GM18520 (cell line): Measurements from ENCODE around the gene GOLIM4.

ENCODE experiments used
- ATAC-seq: cut with Tn5 transposase; IDR thresholded peaks from one replicate; pipeline ENCODE4 v1.9.1; 2021; ENCODE audit not compliant: unreplicated experiment

GOLIM4 gene

GRCh38 chr3:168097381-168097780 is 1.7 kb upstream of the GOLIM4 start:
- ATAC-seq, result no peak

- no peak for ATAC-seq
These were observed 507 bp upstream of the GOLIM4 start for GRCh38 chr3:168096210-168096652.

GRCh38 chr3:168094877-168095610 is 680 bp downstream of the GOLIM4 start:
- ATAC-seq, result peak; percentile 27

DNA sequence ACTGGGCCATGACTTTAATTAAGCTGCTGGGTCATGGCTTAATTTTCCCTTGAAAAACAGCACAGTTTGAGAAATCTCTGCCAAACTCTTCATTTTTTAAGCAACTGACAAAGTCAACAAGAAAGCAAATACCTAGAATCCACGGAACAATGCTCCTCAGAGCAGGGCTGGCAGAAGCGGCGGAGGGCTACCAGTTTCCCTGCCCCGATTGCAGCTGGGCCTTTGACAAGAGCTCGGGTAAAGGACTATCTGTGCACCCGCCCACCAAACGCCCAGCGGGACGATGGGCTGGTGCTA is 1.2 kb downstream of the GOLIM4 start:
- no peak for ATAC-seq

DNA sequence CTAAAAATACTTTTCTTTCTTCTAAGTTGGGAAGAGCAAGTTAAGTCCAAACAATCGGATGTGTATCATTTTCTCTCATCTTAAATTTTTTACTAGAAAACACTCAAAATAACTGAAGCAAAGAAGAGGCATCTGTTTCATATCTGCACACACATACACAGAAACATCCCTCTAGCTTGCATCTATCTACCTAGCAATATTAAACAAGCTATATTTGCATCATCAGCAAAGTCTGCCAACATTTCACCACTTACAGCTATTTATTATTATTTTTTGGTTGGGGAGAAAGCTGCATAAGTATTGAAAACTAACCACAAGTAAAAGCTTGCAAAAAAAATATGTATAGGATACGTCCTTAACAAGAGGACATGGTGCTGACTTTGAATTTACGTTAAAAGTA is 1.9 kb downstream of the GOLIM4 start:
- ATAC-seq, result no peak

GRCh38 chr3:168093229-168093628 is 2.5 kb downstream of the GOLIM4 start:
- ATAC-seq, result no peak

- ATAC-seq, result no peak
These were observed 3.8 kb downstream of the GOLIM4 start for GRCh38 chr3:168091941-168092340.

DNA sequence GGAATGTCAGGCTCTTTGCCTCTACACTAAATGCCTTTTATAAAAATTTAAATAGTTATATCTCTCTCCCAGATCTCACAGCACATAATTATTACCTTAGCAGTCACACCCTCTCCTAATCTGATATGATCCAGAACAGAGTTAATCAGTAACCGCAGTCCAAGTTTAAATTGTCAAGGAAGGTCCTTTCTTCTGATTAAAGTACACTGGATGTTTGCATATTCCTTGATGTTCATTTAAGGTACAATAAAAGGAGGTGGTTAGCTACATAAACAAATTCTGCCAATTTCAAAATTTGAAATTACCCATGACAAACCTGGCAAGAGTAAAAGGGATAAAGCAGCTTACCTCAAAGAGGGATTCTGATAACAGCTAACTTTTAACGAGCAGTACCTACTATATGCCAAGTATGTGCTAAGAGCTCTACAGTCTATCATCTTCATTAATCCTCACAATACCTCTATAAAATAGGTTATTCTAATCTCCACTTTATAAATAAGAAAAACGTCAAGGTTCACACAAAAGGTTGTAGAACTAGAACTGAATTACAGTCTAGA is 4.3 kb downstream of the GOLIM4 start:
- no peak for ATAC-seq

DNA sequence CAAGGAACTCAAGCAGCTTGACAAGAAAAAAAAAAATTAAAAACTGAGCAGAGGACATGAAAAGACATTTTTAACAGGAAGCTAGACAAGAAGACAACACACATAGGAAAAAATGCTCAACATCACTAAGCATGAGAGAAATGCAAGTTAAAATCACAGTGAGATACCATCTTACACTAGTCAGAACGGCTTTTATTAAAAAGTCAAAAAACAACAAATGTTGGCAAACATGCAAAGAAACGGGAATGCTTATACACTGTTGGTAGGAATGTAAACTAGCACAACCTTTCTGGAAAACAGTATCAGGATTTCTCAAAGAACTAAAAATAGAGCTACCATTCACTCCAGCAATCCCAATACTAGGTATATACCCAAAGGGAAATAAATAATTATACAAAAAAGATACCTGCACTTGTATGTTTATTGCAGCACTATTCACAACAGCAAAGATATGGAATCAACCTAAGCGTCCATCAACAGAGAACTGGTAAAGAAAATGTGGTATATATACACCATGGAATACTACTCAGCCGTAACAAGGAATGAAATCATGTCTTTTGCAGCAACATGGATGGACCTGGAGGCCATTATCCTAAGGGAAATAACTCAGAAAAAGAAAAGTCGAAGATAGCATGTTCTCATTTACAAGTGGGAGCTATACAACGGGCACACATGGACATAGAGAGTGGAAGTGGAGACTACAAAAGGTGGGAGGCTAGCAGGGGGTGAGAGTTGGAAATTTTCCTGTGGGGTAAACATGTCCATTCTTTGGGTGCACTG is 5.2 kb downstream of the GOLIM4 start:
- ATAC-seq, result no peak

DNA sequence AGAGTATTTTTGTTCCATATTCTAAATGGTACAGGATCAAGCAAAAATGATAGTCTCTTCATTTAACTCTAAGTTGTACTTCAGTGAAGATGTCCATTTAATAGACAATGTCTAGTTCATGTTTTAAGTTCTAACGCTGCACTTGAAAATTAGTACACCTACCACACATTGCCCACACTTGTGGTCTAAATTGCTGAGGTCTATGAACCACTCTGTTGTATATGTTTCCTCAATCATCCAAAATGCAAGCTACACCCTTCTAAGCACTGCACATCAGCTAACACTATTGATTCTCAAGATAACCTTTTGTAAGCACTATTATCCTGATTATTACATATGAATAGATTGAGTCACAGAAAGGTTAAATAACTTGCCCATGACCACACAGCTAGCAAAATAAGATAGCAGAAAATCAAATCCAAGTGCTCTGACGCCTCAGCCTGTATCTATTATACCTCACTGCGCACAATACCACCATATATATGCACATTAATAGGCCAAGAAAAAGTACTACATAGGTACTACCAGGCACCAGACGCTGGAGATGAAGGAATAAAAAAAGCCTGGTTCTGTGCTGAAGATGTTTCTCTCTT is 6.4 kb downstream of the GOLIM4 start:
- ATAC-seq, result no peak

DNA sequence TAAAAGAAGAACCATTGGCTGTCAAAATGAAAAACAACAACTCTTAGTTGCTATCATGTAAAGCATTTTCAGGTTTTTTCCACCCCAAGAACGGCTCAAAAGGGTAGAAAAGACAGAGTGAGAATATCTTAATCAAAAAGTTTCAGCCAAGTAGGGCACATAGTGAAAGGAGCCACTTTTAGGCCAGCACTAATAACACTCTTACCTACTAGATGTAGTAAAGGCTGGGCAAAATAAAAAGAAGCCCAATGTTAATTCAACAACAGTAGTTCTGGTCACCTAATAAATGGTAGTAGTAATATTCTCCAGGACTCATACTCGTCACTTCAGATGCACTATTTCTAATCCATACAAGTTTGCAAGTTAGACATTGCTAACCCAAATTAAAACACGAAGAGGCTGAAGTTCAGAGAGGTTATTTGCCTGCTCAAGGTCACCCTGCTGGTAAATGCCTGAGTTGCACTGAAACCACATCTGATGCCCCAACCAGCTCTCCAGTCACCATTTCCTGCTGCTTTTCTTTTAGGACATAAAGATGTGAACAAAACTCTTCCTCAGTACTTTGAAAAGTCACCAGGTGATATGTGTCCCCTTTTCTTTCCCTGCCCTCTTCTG is 7.5 kb downstream of the GOLIM4 start:
- ATAC-seq, result peak; percentile 51

DNA sequence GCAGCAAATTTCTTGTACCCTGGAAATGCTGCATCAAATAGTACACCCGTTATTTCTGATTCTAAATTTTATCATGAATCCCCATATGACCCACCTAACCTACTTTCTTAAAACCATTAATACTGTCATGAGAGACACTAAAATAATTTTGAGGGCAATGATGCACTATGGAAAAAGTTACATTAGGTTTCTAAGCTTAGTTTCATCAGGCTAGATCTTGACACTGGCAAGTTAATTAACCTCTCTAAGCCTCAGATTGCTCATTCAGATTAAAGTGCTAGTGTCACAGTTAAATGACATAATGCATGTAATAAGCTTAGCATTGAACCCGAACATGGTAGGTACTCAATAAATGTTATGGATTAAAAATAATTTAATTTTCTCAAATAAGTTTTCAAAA is 8.2 kb downstream of the GOLIM4 start:
- ATAC-seq, result no peak

- no peak for ATAC-seq
These were observed 9.0 kb downstream of the GOLIM4 start for GRCh38 chr3:168086541-168087260.

DNA sequence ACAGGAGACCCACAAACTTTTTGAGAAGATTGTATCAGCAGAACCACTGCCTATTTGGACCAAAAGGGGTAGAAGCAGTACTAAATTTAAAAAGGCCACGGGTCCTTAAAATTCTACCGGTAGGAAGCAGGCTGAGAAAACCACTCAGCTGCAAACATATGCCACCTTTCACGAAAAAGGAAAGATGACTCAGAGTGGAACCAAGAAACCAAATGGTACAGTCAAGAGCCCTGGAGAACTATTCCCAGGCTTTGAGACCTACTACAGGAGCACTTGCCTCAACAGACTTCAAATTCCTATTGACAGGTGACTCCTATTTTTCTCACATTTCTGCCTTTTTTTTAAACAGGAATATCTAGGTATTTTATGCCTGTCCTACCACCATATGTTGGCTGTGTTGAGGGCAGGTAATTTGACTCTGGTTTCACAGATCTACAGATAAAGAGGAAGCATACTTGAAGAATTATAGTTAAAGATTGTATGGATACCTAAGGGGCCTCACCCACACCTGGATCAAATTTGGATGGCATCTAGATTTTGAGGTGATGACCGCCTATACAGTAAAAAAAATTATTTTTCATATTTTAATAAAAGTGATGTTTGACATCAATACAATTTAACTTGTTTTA is 10.1 kb downstream of the GOLIM4 start:
- peak; percentile 54 for ATAC-seq

DNA sequence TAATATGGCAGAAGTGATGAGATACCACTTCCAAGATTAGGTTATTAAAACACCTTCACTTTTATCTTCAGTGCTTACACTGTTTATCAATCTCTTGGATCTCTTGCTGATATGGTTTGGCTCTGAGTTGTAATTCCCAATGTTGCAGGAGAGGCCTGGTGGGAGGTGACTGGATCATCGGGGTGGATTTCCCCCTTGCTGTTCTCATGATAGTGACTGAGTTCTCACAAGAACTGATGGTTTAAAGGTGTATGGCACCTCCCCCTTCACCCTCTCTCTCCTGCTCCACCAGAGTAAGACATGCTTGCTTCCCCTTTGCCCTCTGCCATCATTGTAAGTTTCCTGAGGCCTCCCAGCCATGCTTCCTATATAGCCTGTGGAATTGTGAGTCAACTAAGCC is 11.8 kb downstream of the GOLIM4 start:
- no peak for ATAC-seq

- ATAC-seq, result no peak
These were observed 13.9 kb downstream of the GOLIM4 start for GRCh38 chr3:168081856-168082255.

- ATAC-seq, result no peak
These were observed 14.5 kb downstream of the GOLIM4 start for GRCh38 chr3:168081171-168081771.

DNA sequence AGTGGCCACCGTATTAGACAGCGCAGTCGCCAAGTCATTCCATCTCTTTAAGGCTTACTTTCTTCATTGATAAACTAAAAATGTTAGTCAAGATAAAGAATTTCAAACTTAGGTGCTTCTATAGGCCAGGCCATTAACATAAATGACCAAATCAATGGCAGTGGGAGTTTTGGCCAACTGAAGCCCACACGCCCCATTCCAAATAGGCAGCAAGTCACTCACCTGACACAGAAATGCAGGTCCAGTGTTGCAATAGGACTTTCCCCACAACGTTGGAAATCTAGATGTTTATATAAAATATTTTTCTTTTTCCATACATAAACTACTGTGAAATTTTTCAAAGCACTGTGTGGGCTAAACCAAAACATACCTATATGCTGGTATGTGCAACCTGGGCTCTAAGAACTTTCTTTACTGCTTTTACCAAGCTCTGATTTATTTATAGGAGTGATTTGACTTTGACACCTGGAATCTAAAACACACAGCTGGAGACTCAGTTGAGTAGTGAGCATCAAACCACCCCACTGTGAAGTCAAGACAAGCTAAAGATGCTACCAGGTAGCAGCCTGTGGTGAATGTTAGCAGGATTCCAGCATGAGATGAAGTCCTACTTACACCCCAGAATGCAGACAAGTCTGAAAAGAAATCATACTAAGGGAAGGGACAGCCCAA is 15.1 kb downstream of the GOLIM4 start:
- no peak for ATAC-seq

DNA sequence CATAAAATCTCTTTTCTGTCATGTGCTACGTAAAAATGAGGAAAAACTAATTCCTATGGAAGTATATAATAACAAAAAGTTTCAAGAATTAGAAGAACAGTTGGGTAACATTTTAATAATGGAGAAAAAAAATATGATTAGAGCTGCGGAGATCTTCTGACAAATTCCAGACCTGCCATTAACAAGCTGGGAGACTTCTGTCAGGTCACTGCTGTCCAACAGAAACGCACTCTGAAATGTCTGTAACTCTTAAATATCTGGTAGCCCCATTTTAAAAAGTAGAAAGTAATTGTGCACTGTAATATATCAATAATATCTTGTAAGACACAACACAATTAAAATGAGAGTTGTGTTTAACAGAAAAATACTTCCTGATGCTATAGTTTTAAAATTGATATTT is 15.7 kb downstream of the GOLIM4 start:
- ATAC-seq, result no peak
